SK-N-DZ (cell line): ENCODE measurements around the gene ACAT1.
"Not testable (repeated sequence)": the region's sequence is repeated elsewhere in the genome, so short reads cannot be mapped to it uniquely, and the experiment has no call there.

Experiments
- DNase-seq: peaks from one replicate; pipeline ENCODE4 v3.0.0-alpha.2; 2015; ENCODE audit warnings: low spot score
- small RNA-seq, 2 experiments: library from RNA; depleted of rRNA; stranded (forward); fragments of <200 nt; gene quantifications; one replicate each; pipeline ENCODE3, GENCODE V24; 2014

Gene ACAT1

GRCh38 chr11:108144615-108145014 is 23.2 kb downstream of the ACAT1 start:
- no peak for DNase-seq

GRCh38 chr11:108147150-108147549 is 25.8 kb downstream of the ACAT1 start:
- no peak for DNase-seq

- DNase-seq = no peak
Observed at GRCh38 chr11:108148556-108148955, 27.2 kb downstream of the ACAT1 start.

- no peak for DNase-seq
Observed at GRCh38 chr11:108154591-108154990, 33.2 kb downstream of the ACAT1 start.

GRCh38 chr11:108160970-108161566 is 39.7 kb downstream of the ACAT1 start:
- no peak for DNase-seq

GRCh38 chr11:108162878-108163277 is 41.5 kb downstream of the ACAT1 start:
- not testable (repeated sequence) for DNase-seq

GRCh38 chr11:108167624-108168023 is 46.3 kb downstream of the ACAT1 start:
- no peak for DNase-seq

- DNase-seq = no peak
Observed at GRCh38 chr11:108170184-108170583, 48.8 kb downstream of the ACAT1 start.

- DNase-seq = no peak
Observed at GRCh38 chr11:108177570-108177969, 56.2 kb downstream of the ACAT1 start.

GRCh38 chr11:108193725-108194124 is 72.4 kb downstream of the ACAT1 start:
- DNase-seq = no peak

- DNase-seq = no peak
Observed at GRCh38 chr11:108196901-108197300, 75.5 kb downstream of the ACAT1 start.

Small RNA genes within 50 kb of the gene (small RNA-seq; reads per million reads assigned to genes)
- gene RF00019 = 0 reads per million in 2 experiments
